ENCODE measurements around the gene DBNDD1.

DNA sequence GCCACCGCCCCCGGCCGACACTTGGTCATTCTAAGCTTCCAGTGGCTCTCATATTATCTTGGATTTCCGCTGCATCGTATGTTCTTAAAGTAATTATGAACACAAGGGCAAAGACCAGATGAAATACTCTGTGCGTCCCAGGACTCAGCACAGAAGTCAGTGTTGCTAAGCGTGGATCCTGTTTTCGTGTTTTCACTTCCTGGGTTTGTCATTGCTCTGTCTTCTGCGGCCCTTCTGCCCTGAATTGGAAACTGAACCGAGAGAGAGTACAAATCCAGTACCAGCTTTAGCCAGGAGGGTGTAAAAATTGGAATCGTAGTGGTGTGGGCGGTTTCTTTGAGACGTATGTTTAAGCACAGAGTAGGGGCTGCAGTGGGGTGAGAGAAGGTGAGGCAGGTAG is 32.7 kb downstream of the DBNDD1 start:
- no peak for TF ChIP-seq POLR2AphosphoS5 (IDR thresholded peaks at IDR 0.05; ENCODE audit: insufficient read depth, low read depth, low read length)
- no peak for TF ChIP-seq MYC (IDR thresholded peaks at IDR 0.05; ENCODE audit: low read depth, low read length)
- no peak for TF ChIP-seq POLR2A (IDR thresholded peaks at IDR 0.05; ENCODE audit: low read depth, low read length)
- TF ChIP-seq, protein P1, sequence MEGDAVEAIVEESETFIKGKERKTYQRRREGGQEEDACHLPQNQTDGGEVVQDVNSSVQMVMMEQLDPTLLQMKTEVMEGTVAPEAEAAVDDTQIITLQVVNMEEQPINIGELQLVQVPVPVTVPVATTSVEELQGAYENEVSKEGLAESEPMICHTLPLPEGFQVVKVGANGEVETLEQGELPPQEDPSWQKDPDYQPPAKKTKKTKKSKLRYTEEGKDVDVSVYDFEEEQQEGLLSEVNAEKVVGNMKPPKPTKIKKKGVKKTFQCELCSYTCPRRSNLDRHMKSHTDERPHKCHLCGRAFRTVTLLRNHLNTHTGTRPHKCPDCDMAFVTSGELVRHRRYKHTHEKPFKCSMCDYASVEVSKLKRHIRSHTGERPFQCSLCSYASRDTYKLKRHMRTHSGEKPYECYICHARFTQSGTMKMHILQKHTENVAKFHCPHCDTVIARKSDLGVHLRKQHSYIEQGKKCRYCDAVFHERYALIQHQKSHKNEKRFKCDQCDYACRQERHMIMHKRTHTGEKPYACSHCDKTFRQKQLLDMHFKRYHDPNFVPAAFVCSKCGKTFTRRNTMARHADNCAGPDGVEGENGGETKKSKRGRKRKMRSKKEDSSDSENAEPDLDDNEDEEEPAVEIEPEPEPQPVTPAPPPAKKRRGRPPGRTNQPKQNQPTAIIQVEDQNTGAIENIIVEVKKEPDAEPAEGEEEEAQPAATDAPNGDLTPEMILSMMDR (IDR thresholded peaks at IDR 0.05; ENCODE audit: extremely low read depth in 1 of 2, insufficient read depth in 1 of 2, low read depth in 1 of 2, low read length in 2 of 2), result no peak
- TF ChIP-seq JUN (IDR thresholded peaks at IDR 0.05; ENCODE audit: borderline replicate concordance, insufficient read depth, insufficient read length, low read depth), result no peak
- TF ChIP-seq GATA2 (IDR thresholded peaks at IDR 0.05; ENCODE audit: insufficient read depth, insufficient read length, low read depth, low read length), result no peak
- no peak for TF ChIP-seq EZH2 (IDR thresholded peaks at IDR 0.05; ENCODE audit: borderline replicate concordance, low read depth, low read length, severe bottlenecking)
- TF ChIP-seq FOS (IDR thresholded peaks at IDR 0.05; ENCODE audit: borderline replicate concordance, insufficient read depth, low read length), result no peak
